ENCODE data around the gene FOXR1.

- TF ChIP-seq CTCF (conservative IDR thresholded peaks at IDR 0.05; ENCODE audit: low read depth, low read length) (no peak), EZH2 (IDR thresholded peaks at IDR 0.05; ENCODE audit: borderline replicate concordance, low read depth, low read length, poor library complexity, severe bottlenecking) (no peak)
These were observed 14.6 kb upstream of the FOXR1 start for GRCh38 chr11:118956847-118957469.

Measured in A673 (cell line).